ENCODE results near the gene CDH12.
"Not testable (repeated sequence)": the region's sequence is repeated elsewhere in the genome, so short reads cannot be mapped to it uniquely, and the experiment has no call there.

The CDH12 gene

DNA sequence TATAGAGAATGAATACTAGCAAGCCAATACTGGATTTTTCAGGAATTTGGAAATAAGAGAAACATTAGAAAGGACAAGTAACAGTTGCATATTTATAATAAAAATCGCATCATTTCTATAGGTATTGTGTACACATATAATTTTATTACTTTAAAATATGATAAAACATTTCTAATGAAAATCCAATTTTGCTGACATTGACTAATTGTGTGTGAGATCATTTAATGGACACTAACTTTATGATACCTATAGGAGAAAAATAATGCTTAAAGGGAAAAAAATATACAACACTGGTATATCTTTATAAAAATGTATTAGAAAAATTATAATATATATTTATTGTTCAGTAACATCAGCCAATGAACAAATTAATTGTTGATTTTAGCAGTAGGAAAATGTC is 557.3 kb downstream of the CDH12 start:
- DNase-seq (ENCODE audit: low read depth, low spot score), result no peak

DNA sequence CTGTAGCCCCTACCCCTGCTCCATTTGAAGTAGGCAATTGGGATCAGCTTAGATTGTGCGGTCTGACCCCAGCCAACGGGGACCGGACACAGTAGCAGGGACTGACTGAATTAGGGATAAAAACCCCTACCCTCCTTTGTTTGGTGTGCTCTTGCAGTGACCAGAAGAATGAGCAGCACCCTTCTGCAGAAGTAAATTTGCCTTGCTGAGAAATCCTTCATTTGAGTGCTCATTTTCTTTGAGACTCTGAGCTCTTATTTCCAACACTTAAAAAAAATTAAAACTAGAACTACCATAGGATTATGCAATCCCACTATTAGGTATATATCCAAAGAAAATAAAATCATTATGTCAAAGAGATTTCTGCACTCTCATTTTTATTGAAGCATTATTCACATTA is 560.0 kb downstream of the CDH12 start:
- DNase-seq (ENCODE audit: low read depth, low spot score), result no peak

DNA sequence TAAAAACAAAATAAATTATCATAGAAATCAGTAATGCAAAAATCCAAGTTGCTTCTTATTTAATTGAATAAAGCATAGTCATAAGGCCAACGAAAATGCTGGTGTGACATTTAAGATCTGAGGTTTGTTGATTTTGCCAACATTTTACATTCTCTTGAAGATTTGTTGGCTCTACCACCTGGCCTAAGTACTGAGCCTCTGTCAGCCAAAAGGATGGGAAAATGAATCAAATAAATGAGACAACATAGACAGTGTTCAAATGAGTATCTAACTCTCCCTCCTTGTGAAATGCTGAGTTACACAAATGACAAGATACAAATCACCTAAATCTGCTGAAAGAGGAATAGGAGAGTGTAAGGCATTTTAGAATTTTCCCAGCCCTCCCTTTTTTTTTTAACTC is 575.0 kb downstream of the CDH12 start:
- no peak for DNase-seq (ENCODE audit: low read depth, low spot score)

DNA sequence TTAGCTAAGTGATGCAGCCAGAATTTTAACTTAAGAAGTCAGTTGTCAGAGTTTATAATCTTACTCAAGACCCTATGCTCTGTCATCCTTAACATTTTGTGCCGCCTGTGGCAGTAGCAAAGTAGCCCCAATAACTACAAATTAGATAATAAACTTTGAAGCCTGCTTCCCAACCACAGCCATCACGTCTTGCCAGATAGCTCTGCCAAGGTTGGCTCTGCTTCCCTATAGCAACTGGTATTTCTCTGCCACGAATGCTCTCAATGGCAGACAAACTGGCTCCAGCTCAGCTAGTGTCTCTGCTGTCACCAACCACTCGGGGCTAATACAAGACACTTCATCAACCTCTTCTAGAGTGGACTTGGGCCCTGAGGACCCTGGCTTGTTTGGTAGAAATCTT is 576.1 kb downstream of the CDH12 start:
- DNase-seq (ENCODE audit: low read depth, low spot score), result no peak

DNA sequence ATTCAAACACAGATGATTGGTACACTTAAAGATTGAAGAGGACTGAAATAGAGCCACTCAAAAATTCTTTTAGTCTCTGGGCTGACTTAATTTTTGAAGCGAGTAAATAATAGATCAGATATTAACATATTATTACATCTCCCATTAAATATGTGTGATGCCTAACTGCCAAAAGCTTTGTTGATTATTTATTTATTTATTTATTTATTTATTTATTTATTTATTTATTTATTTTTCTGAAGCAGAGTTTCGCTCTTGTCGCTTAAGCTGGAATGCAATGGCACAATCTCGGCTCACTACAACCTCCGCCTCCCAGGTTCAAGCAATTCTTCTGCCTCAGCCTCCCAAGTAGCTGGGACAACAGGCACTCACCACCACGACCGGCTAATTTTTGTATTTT is 587.3 kb downstream of the CDH12 start:
- not testable (repeated sequence) for DNase-seq (ENCODE audit: low read depth, low spot score)

DNA sequence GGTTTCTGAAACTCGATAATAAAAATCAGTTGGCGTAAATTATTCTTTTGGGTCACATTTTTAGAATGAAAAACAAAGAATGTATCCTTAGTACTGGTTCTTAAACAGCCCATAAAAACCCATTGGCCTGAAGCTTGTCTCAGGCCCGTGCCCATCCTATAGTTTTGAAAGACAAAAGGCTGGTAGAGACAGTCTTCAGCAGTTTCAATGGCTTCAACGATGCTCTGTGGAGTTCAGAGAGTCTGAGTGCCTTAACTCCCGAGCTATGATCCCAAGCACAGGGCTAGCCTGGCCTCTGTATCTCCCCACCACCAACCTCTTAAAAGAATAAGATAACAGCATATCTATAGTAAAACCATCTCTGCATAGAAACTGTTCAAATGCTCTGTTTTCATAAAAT is 595.0 kb downstream of the CDH12 start:
- DNase-seq (ENCODE audit: low read depth, low spot score), result no peak

DNA sequence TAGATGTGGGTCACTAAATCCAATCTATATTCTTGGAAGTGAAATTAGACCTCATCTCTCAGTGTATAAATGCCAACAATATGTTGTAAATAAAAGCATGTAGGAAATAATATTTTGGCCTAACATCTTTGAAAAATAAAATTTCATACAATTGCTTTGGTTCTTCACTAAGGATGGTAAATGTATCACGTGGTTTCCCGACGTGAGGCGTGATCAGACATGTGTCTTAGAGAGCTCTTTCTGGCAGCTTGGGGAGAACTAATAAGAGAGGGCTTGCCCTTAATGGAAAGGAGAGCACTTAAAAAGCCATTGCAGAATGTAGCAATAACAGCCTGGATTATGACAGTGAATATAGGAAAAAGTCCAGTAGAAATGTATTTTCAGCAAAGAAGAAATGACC is 602.6 kb downstream of the CDH12 start:
- no peak for DNase-seq (ENCODE audit: low read depth, low spot score)

DNA sequence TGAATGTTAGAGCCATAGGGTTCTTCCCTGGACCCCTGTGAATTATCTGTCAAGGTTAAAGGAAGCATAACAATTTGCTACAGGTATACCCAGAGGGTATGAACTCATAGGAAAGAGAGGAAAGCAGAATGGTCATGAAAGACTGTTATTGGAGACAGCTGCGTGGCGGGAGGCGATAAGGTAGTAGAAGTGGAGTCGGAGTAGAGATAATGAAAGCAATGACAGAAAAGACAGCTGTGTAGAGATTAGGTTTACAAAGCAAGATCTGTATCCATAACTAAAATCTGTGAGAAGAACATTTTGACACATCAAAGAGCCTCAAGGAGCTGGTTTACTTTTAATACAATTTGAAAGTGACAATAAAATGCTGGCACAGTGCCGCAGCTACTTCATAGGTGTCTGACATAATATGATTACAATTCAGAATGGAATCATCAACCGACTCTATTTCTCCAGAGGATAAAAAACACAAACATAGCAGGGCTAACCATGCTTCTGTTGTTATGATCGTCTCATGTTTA is 603.9 kb downstream of the CDH12 start:
- no peak for DNase-seq (ENCODE audit: low read depth, low spot score)

DNA sequence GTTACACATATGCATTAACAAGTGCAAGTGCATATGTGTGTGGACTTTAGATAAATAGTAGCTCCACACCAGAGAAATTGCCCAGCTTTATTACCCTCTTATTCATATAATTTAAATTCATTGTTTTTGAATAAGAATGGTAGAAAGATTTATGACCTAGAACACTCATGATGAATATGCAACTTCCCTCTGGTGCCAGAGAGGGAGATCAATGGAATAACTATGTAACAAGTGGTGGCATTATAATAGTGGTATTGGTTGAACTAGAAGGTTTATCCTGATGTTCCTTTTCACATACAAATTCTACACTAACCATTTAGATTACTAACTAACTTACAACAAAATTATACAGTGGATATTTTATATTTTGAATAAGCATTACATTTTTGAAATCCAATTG is 607.4 kb downstream of the CDH12 start:
- no peak for DNase-seq (ENCODE audit: low read depth, low spot score)

DNA sequence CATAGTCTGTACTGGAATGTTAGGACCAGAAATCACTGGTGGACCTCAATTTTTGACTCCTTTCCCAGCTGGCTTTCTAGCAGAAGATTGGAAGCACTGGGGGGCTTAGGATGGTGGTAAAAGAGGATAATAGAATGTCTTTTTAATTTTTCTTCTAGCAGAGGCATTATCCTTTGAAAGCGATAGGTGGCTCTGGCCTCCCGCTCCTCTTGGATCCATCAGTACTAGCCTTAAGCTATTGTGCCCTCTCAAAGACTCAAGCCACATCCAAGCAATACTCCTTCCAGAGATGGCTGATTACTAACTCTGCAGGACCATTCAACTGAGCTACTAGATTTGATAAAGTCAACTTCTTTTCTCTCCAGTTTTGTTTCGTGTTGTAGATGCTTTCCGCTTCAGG is 610.6 kb downstream of the CDH12 start:
- DNase-seq (ENCODE audit: low read depth, low spot score), result no peak

DNA sequence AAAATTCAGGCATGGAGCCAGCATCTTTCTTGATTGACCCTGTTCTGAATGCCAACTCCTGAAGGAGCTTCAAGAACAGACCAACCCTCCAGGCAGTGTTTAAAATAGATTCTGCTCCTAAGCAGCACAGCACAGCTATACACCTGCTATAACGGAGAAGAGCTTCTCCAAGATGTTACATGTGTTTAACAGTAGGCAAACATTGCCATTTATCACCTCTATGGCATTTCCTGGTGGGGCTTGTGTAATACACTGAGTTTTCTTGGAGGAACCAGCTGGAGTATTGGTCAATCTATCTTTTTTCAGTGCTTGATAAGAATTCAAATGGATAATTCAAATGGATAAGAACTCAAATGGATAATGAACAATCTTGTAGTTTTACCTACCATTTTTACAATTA is 615.1 kb downstream of the CDH12 start:
- DNase-seq (ENCODE audit: low read depth, low spot score), result no peak

DNA sequence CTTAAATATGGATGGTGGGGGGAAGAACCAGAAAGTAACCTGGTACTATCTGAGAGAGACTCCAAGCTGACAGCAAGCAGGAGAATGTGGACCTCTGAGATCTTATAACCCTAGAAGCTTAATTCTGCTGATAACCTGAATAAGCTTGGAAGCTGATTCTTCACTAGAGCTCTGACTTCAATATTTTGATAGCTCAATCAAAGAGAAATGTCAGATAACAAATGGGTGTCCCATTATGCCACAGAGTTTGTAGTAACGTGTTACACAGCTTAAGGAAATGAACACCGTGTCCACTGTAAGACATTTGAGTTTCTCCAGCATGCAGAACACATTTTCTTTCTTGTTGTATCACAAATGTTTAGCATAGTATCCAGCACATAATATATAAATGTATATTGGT is 626.7 kb downstream of the CDH12 start:
- DNase-seq (ENCODE audit: low read depth, low spot score), result no peak

DNA sequence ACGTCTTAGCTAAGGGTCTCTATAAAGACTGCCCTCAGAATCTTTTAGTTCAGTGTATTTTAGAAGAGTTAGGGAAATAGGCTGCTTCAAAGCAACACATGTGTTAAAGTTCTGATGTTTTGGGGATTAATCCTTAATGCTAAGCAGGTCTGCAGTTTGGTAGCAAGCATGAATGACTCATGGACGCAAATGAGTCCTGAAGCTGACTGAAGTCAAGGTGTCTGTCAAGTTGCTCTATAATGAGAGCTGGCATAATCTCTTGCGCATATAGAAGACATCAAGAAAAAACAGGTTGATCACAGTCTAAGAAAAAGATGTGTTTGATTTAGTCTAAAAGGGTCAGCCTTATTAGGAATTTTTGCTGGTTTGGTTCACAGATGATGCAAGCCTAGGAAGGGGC is 630.1 kb downstream of the CDH12 start:
- DNase-seq (ENCODE audit: low read depth, low spot score), result no peak

DNA sequence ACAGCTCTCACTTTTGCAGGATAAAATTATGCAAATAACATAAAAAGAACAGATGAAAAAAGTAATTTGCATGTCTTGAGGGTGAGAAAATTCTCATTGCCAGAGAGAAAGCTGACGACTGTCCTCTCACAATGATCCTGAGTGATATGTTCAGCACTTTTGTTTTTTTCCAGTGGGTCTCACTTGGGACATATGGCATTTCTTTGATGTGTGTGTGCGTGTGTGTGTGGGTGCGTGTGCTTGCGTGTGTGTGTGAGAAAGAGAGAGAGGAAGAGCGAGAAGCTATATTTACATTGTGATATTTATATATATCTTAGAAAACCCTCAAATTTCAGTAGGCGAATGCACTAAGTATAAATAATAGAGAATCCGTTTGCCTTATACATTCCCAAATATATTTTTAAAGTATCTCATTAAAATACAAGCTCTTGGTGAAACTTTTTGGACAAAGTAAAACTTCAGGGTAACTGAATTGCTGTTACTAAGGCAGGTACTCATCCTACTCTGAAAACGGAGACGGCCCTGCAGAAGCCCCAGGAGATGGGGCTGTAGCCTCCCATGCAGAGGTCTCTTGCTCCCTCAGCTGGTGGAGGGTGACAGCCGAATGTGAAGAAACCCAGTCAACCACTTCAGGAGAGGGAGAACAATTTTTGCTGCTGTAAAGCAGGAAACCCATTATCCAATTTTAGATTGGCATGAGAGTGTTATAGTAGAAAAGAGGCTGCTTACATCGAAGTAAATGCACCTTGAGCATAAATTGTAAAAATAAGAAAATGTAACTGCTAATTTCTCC is 639.2 kb downstream of the CDH12 start:
- DNase-seq (ENCODE audit: low read depth, low spot score), result not testable (repeated sequence)

DNA sequence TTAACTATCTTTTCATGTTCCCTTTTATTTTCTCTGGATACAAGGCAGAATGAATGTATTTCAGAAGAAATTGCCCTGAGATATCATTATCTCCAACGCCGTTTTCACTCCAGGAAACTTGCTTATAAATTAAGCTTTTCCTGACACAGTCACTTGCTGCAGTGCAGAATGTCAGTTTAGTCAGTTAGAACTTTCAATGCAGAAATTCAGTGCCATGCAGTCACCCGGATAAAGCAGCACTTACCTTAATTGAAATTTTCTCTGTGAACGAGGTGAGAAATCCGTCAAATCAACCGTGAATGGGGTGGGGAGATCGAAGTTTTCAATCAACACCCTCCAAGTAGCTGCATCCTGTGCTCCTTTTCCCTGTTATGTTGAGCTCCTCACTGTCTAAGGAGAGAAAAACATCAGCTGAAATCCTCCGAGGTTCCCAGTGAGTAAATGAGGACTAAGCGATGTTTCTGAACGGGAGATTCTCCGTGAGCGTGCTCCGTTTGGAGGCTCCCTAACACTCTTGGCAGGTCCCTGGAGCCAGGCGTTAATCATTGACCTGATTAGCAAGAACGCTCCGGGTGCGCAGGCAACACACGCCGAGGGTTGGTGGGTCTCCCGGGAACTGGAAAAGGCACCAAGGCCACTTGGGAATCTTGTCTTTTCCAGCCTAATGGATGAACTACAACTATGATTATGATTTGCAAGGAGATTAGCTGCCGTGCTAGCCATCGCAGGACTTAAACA is 640.7 kb downstream of the CDH12 start:
- not testable (repeated sequence) for DNase-seq (ENCODE audit: low read depth, low spot score)

DNA sequence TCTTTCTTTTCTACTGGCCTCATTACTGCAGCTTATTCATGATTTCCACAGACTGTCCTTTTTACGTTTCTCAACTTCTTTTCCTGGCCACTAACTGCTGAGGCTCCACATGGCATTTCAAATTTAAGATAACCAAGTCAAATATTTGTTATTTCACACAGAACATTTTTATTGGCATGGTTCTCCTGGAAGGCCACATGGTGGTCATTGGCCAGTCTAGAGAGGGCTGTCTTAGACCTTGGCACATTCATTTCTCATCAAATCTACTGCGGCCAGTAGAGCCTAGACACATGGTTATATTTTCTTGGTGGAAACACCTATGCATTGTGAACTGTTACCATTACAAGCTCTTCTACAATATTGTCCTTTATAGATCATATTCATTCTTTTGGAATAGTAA is 644.7 kb downstream of the CDH12 start:
- not testable (repeated sequence) for DNase-seq (ENCODE audit: low read depth, low spot score)

DNA sequence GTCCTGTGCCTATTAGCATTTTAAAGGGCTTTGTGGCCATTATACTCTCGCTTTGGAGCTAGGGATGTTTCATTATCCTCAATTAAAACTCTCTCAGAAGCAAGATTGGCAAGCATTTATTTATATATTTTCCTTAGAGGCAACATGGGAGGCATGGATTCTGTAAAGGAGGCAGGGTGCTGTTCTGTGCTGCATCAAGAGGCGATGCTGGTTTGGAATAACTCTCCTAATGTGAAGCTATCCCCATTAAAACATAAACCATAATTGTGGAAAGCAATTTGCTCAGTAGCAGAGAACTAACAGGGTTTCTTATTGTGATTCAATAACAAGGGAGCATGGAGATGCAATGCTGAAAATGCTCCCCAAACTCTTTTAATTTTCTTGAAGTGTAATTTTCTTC is 664.5 kb downstream of the CDH12 start:
- not testable (repeated sequence) for DNase-seq (ENCODE audit: low read depth, low spot score)

DNA sequence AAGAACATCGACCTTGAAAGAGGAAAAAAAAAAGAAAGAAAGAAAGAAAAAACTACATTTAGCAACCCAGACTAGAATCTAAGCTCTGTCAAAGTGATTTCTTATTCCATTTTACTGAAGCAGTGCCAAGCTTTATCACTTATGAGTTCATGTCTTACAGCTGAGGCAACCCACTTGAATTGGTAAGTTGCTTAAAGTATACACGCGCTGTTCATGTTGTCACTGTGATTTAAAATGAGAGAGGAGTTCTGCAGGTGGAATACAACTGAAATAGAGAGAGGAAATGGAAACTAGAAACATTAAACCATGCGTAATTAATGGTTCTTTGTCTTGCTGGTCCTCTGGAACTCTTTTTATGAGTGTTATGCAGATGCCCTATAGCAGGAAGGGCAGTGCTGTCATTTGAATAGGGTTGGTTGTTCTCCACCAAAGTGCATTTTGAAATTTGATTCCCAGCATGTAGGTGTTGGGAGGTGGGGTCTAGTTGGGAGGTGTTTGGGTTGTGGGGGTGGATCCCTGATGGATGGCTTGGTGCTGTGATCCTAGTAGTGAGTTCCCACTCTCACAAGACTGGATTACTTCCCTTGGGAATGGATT is 665.4 kb downstream of the CDH12 start:
- DNase-seq (ENCODE audit: low read depth, low spot score), result not testable (repeated sequence)

DNA sequence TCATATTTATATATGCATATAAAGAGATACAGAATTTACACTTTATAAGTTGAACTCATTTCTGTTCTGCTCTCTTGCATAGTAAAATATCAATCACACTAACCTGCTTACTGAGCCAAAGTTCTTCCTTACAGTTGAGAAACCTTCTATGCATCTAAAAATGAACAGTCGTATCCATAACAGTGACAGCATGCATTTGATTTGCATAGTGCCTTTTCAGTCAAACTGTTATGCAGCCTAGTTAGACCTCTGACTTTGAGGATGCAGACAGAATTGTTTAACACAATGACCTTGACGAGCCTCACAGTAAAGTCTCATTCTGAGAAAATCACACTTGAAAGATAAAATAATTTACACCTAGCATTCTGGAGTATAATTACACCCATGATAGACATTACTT is 683.9 kb downstream of the CDH12 start:
- DNase-seq (ENCODE audit: low read depth, low spot score), result not testable (repeated sequence)

DNA sequence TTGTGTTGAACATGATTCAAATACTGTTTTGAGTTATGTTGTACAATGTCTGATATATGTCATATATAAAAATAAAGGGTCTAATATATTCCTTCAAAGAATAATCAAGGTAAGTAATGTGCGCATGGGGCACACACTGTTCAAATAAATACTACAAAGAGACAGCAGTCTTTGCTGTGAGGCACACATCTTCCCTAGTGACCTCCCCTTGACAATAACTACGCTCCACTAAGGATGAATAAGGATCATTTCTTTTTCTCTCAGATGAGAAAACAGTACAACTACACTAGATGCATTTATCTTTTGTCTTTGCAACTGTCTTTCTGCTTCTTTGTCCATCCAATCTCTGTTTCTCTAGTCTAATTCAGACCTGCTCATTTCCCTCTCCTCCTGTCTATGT is 684.4 kb downstream of the CDH12 start:
- DNase-seq (ENCODE audit: low read depth, low spot score), result not testable (repeated sequence)

DNA sequence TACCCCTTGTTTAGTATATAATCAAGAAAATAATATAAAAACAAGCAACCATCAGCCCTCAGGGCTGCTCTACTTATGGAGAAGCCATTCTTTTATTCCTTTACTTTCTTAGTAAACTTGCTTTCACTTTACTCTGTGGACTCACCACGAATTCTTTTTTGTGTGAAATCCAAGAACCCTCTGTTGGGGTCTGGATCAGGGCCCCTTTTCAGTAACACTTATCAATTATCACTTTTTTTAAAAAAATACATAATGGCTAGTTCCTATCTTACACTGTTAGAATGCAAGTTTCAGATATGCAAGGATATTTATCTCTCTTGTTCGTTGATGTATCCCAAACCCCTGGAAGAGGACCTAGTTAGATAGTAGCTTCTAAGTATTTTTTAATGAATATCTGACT is 687.2 kb downstream of the CDH12 start:
- DNase-seq (ENCODE audit: low read depth, low spot score), result not testable (repeated sequence)

DNA sequence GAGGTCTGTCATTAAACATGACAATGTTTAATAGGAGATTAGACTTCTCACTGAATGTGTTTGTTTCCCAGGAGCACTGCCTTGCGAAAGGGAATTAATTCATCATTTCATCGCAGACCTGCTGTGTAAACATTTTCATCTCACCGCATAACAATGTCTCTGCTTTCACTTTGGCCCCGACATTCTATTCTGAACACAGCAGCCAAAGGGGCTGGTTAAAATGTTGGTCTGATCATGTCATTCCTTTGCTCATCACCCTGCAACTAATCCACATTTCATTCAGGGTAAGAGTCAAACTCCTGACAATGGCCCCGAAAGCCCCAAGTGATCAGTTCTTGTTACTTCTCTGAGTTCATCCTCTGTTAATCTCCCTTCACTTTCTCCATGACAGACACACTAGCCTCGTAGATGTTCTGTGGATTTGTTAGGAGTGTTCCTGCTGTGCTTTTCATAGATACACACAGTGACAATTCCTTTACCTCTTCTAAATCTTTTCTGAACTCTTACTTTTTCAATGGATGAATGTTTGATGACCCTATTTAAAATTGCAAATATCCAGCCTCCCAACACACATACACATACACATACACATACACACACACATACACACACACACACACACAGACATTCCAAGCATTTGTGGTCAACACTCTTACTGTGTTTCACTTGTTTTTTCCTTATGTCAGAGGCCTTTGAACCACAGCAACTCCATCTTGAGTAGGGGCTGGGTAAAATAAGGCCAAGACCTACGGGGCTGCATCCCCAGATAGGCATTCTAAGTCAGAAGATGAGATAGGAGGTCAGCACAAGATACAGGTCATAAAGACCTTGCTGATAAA is 688.0 kb downstream of the CDH12 start:
- not testable (repeated sequence) for DNase-seq (ENCODE audit: low read depth, low spot score)
